Neuronal stem cell (in vitro differentiated cells): Measurements from ENCODE around the gene DSCAM.

Source experiments
- DNase-seq: peaks from one replicate; pipeline ENCODE4 v3.0.0-alpha.2; 2013; ENCODE audit warnings: low spot score
- H2AFZ ChIP-seq: one replicate; pipeline ENCODE4 v1.6.1; 2013; ENCODE audit warnings: mild to moderate bottlenecking, low read length, inconsistent platforms
- H2AK5ac ChIP-seq: 2 replicates; pipeline ENCODE4 v1.6.1; 2013; ENCODE audit warnings: low read depth, mild to moderate bottlenecking, inconsistent platforms, low read length, moderate library complexity, mixed read lengths
- H2BK120ac ChIP-seq: 2 replicates; pipeline ENCODE4 v1.6.1; 2013; ENCODE audit warnings: low read depth, mild to moderate bottlenecking, inconsistent platforms, low read length, moderate library complexity, mixed read lengths
- H2BK12ac ChIP-seq: one replicate; pipeline ENCODE4 v1.6.1; 2013; ENCODE audit warnings: low read length, inconsistent platforms
- H2BK15ac ChIP-seq: 2 replicates; pipeline ENCODE4 v1.6.1; 2013; ENCODE audit warnings: mild to moderate bottlenecking, low read length, inconsistent platforms, mixed read lengths
- H2BK5ac ChIP-seq: one replicate; pipeline ENCODE4 v1.6.1; 2013; ENCODE audit warnings: inconsistent platforms, mild to moderate bottlenecking, low read length, moderate library complexity
- H3K14ac ChIP-seq: one replicate; pipeline ENCODE4 v1.6.1; 2013; ENCODE audit warnings: low read length, inconsistent platforms
- H3K18ac ChIP-seq: 2 replicates; pipeline ENCODE4 v1.6.1; 2013; ENCODE audit warnings: low read length, inconsistent platforms
- H3K23ac ChIP-seq: 2 replicates; pipeline ENCODE4 v1.6.1; 2013; ENCODE audit warnings: low read depth, mild to moderate bottlenecking, mixed read lengths, low read length, inconsistent platforms; ENCODE audit not compliant: poor library complexity
- H3K27ac ChIP-seq: replicated peaks from 3 replicates; pipeline ENCODE4 v1.5.1; 2013; ENCODE audit warnings: low read length, inconsistent platforms
- H3K27me3 ChIP-seq, 3 experiments: 2 replicates each; pipeline ENCODE4 v1.6.1; 2013; ENCODE audit warnings: low read length in 3 of 3, mild to moderate bottlenecking in 2 of 3, inconsistent platforms in 1 of 3, low read depth in 1 of 3, mixed read lengths in 1 of 3, moderate library complexity in 1 of 3; ENCODE audit not compliant: control insufficient read depth in 3 of 3, insufficient read depth in 3 of 3
- H3K36me3 ChIP-seq, 2 donors: replicated peaks in 1 of 2; 2 replicates each; pipeline ENCODE4 v1.6.1; 2013; ENCODE audit warnings: low read length in 2 of 2; ENCODE audit not compliant: control insufficient read depth in 2 of 2, insufficient read depth in 2 of 2
- H3K4ac ChIP-seq: 2 replicates; pipeline ENCODE4 v1.6.1; 2013; ENCODE audit warnings: inconsistent platforms, mild to moderate bottlenecking, low read length, moderate library complexity
- H3K4me1 ChIP-seq, 2 donors: 1 replicate in 1 of 2; 2 replicates in 1 of 2; pipeline ENCODE4 v1.6.1; 2013; ENCODE audit warnings: low read length in 2 of 2, low read depth in 1 of 2; ENCODE audit not compliant: control insufficient read depth in 2 of 2, insufficient read depth in 1 of 2
- H3K4me2 ChIP-seq: one replicate; pipeline ENCODE4 v1.6.1; 2013; ENCODE audit warnings: mild to moderate bottlenecking, low read length, inconsistent platforms; ENCODE audit not compliant: insufficient read depth, poor library complexity, severe bottlenecking
- H3K4me3 ChIP-seq, 2 donors: 2 replicates each; pipeline ENCODE4 v1.5.1; 2013; ENCODE audit warnings: low read length in 2 of 2, mild to moderate bottlenecking in 2 of 2, inconsistent platforms in 1 of 2, moderate library complexity in 1 of 2
- H3K79me1 ChIP-seq: one replicate; pipeline ENCODE4 v1.6.1; 2013; ENCODE audit warnings: low read depth, mild to moderate bottlenecking, inconsistent platforms, low read length, moderate library complexity
- H3K9ac ChIP-seq: one replicate; pipeline ENCODE4 v1.6.1; 2013; ENCODE audit warnings: mild to moderate bottlenecking, low read depth, low read length, inconsistent platforms; ENCODE audit not compliant: poor library complexity
- H3K9me3 ChIP-seq, 2 donors: replicated peaks in 1 of 2; 2 replicates each; pipeline versions ENCODE3 to v1.6.1; 2013; ENCODE audit warnings: low read length in 2 of 2, mild to moderate bottlenecking in 2 of 2, inconsistent platforms in 1 of 2, low read depth in 1 of 2, mixed read lengths in 1 of 2, moderate library complexity in 1 of 2; ENCODE audit not compliant: control insufficient read depth in 2 of 2, insufficient read depth in 1 of 2
- H4K8ac ChIP-seq: one replicate; pipeline ENCODE4 v1.6.1; 2013; ENCODE audit warnings: low read depth, mild to moderate bottlenecking, inconsistent platforms, low read length, moderate library complexity
- H4K91ac ChIP-seq: one replicate; pipeline ENCODE4 v1.6.1; 2013; ENCODE audit warnings: low read length, low read depth, mild to moderate bottlenecking, inconsistent platforms; ENCODE audit not compliant: poor library complexity
- WGBS, 2 donors: extraction: QIAGEN DNeasy Blood & Tissue Kit; methylation state at CpG; one replicate each; pipeline ENCODE4 v1.1.7; 2013; ENCODE audit warnings: missing lambda C conversion rate in 2 of 2, mixed read lengths in 1 of 2; ENCODE audit not compliant: insufficient read length in 2 of 2, insufficient replicate concordance in 1 of 2; ENCODE audit errors: extremely low coverage in 2 of 2; 5-methylcytosine and 5-hydroxymethylcytosine counted together

The DSCAM gene

DNA sequence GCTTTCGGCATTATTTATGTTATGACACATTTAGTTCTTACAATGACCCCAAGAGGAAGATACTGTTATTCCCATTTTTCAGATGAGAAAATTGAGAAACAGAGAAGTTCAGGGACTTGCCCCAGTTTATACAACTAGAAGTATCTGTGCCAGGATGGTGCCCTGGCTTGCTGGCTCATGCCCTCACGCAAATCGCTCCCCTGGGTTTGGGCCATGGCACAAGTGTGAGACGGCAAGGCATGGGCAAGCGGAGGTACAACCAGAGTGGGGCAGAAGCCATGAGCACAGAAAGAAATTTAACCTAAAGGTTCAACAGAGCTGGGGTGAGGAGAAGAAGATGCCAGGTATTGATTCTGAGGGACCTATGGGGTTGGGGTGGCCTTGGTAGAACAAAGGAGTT, 469.8 kb downstream of the DSCAM start:
- Histone ChIP-seq H3K23ac (no peak overlapping the region), H3K14ac (no peak overlapping the region), H2AFZ (no peak overlapping the region), H2BK12ac (no peak overlapping the region), H3K9me3 (no peaks in the 10 kb centered on the region), H3K79me1 (no peaks in the 10 kb centered on the region), H3K27me3 (no peaks in the 10 kb centered on the region), H3K4me2 (no peak overlapping the region), H3K4me3 (no peak overlapping the region), H2BK5ac (no peak overlapping the region), H4K91ac (no peak overlapping the region), H3K9ac (no peak overlapping the region), H3K36me3 (no peaks in the 10 kb centered on the region), H2BK120ac (no peak overlapping the region), H3K4ac (no peak overlapping the region), H3K4me1 (no peaks in the 10 kb centered on the region), H2AK5ac (no peak overlapping the region), H3K18ac (no peak overlapping the region), H2BK15ac (no peak overlapping the region), H3K27ac (no peak overlapping the region), H4K8ac (no peak overlapping the region)
- no CpG with 5 or more reads among the region's 5 CpGs for WGBS, 2 donors
- DNase-seq, result no peak

DNA sequence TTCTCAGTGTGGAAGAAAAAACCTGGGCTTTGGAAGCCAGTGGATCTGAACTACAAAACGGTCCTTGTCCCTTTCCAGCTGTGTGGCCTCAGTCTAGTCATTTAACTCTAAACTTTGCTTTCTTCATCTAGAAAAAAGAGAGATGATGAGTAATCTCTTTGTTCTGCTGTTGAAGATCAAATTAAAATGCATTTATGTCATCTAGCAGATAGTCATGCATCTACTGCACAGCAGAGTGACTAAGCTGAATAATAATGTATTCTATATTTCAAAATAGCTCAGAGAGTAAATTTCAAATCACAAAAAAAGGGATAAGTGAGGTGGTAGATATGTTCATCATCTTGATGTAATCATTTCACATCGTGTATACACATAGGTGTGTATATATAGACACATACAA, 473.2 kb downstream of the DSCAM start:
- H3K14ac ChIP-seq, result no peak overlapping the region
- H3K18ac ChIP-seq, result no peak overlapping the region
- DNase-seq, result no peak
- no peaks in the 10 kb centered on the region for H3K27me3 ChIP-seq
- H2BK5ac ChIP-seq, result no peak overlapping the region
- WGBS, 2 donors, result no CpG with 5 or more reads among the region's 2 CpGs
- no peak overlapping the region for H4K91ac ChIP-seq
- H3K36me3 ChIP-seq, result no peaks in the 10 kb centered on the region
- no peak overlapping the region for H2AFZ ChIP-seq
- no peak overlapping the region for H2BK15ac ChIP-seq
- no peak overlapping the region for H3K4me3 ChIP-seq
- no peak overlapping the region for H2BK12ac ChIP-seq
- no peak overlapping the region for H2BK120ac ChIP-seq
- H4K8ac ChIP-seq, result no peak overlapping the region
- no peaks in the 10 kb centered on the region for H3K9me3 ChIP-seq
- no peak overlapping the region for H3K4me2 ChIP-seq
- no peak overlapping the region for H3K23ac ChIP-seq
- no peak overlapping the region for H3K27ac ChIP-seq
- no peaks in the 10 kb centered on the region for H3K4me1 ChIP-seq
- no peaks in the 10 kb centered on the region for H3K79me1 ChIP-seq
- no peak overlapping the region for H3K4ac ChIP-seq
- no peak overlapping the region for H2AK5ac ChIP-seq
- no peak overlapping the region for H3K9ac ChIP-seq

GRCh38 chr21:40372506-40372905, 474.5 kb downstream of the DSCAM start:
- Histone ChIP-seq H3K36me3 (no peaks in the 10 kb centered on the region), H3K27ac (no peak overlapping the region), H3K4me3 (no peak overlapping the region), H2BK15ac (no peak overlapping the region), H2BK120ac (no peak overlapping the region), H2BK5ac (no peak overlapping the region), H3K9ac (no peak overlapping the region), H3K9me3 (no peaks in the 10 kb centered on the region), H3K27me3 (no peaks in the 10 kb centered on the region), H3K79me1 (no peaks in the 10 kb centered on the region), H3K23ac (no peak overlapping the region), H4K91ac (no peak overlapping the region), H3K4me2 (no peak overlapping the region), H3K4ac (no peak overlapping the region), H3K14ac (no peak overlapping the region), H3K4me1 (no peaks in the 10 kb centered on the region), H2AFZ (no peak overlapping the region), H2BK12ac (no peak overlapping the region), H3K18ac (no peak overlapping the region), H4K8ac (no peak overlapping the region), H2AK5ac (no peak overlapping the region)
- WGBS, 2 donors, result no CpG with 5 or more reads among the region's 2 CpGs
- DNase-seq, result no peak

DNA sequence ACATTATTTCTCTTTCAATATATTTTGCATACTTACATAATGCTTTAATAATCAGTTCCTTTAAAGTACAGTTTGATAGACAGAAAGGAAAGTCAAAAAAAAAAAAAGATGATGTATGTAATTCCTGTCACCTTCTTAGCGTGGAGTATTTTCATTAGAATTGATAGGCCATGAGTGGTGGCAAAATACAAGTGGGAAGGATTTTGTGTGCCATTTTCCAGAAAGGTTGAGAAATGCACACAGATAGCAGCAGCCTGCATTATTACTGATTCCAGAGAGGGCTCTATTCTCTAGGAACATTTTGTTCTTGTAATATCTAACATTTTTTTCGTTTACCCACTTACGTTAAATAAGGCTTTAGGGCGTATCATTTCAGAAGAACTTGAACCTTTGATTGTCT, 475.6 kb downstream of the DSCAM start:
- no peaks in the 10 kb centered on the region for H3K27me3 ChIP-seq
- H3K18ac ChIP-seq, result no peak overlapping the region
- H3K4me2 ChIP-seq, result no peak overlapping the region
- H3K9me3 ChIP-seq, result no peaks in the 10 kb centered on the region
- H3K4me1 ChIP-seq, result no peaks in the 10 kb centered on the region
- H3K36me3 ChIP-seq, result no peaks in the 10 kb centered on the region
- H3K9ac ChIP-seq, result no peak overlapping the region
- no CpG with 5 or more reads among the region's 4 CpGs for WGBS, 2 donors
- no peak overlapping the region for H3K23ac ChIP-seq
- DNase-seq, result no peak
- no peak overlapping the region for H3K14ac ChIP-seq
- no peaks in the 10 kb centered on the region for H3K79me1 ChIP-seq
- no peak overlapping the region for H2BK5ac ChIP-seq
- H2BK120ac ChIP-seq, result no peak overlapping the region
- H3K4ac ChIP-seq, result no peak overlapping the region
- no peak overlapping the region for H2AK5ac ChIP-seq
- H4K8ac ChIP-seq, result no peak overlapping the region
- no peak overlapping the region for H3K4me3 ChIP-seq
- H3K27ac ChIP-seq, result no peak overlapping the region
- no peak overlapping the region for H2AFZ ChIP-seq
- H4K91ac ChIP-seq, result no peak overlapping the region
- no peak overlapping the region for H2BK12ac ChIP-seq
- H2BK15ac ChIP-seq, result no peak overlapping the region
